Measurements from ENCODE around the gene MYL2.

GRCh38 chr12:110916295-110916875, 4.0 kb downstream of the MYL2 start:
- no peak for TF ChIP-seq TAF1 (IDR thresholded peaks at IDR 0.05; ENCODE audit: borderline replicate concordance, insufficient read depth, low read length)
- TF ChIP-seq POLR2AphosphoS5 (IDR thresholded peaks at IDR 0.05; ENCODE audit: low read depth, low read length) = no peak

Data from PFSK-1 (cell line).